ENCODE data around the gene NRIP1.
"Not testable (repeated sequence)": the region's sequence is repeated elsewhere in the genome, so short reads cannot be mapped to it uniquely, and the experiment has no call there.

NRIP1 gene

GRCh38 chr21:14981246-14981645 lies 83.6 kb downstream of the NRIP1 start:
- DNase-seq (ENCODE audit: low read depth in 1 of 2, low spot score in 1 of 2), result no peak

GRCh38 chr21:14979264-14979663 lies 85.5 kb downstream of the NRIP1 start:
- DNase-seq (ENCODE audit: low read depth in 1 of 2, low spot score in 1 of 2), result no peak

GRCh38 chr21:14977814-14978213 lies 87.0 kb downstream of the NRIP1 start:
- no peak for DNase-seq (ENCODE audit: low read depth in 1 of 2, low spot score in 1 of 2)

- DNase-seq (ENCODE audit: low read depth in 1 of 2, low spot score in 1 of 2), result no peak
These were observed 89.5 kb downstream of the NRIP1 start for GRCh38 chr21:14975136-14975919.

- DNase-seq (ENCODE audit: low read depth in 1 of 2, low spot score in 1 of 2), result no peak
These were observed 92.1 kb downstream of the NRIP1 start for GRCh38 chr21:14972678-14973077.

GRCh38 chr21:14968821-14969220 lies 96.0 kb downstream of the NRIP1 start:
- no peak for DNase-seq (ENCODE audit: low read depth in 1 of 2, low spot score in 1 of 2)

GRCh38 chr21:14968029-14968428 lies 96.8 kb downstream of the NRIP1 start:
- DNase-seq (ENCODE audit: low read depth in 1 of 2, low spot score in 1 of 2), result no peak

- DNase-seq (ENCODE audit: low read depth in 1 of 2, low spot score in 1 of 2), result no peak
These were observed 100.2 kb downstream of the NRIP1 start for GRCh38 chr21:14964621-14965020.

- DNase-seq (ENCODE audit: low read depth in 1 of 2, low spot score in 1 of 2), result no peak
These were observed 102.6 kb downstream of the NRIP1 start for GRCh38 chr21:14962217-14962616.

GRCh38 chr21:14961502-14961901 lies 103.3 kb downstream of the NRIP1 start:
- DNase-seq (ENCODE audit: low read depth in 1 of 2, low spot score in 1 of 2), result no peak

GRCh38 chr21:14959343-14959742 lies 105.5 kb downstream of the NRIP1 start:
- DNase-seq (ENCODE audit: low read depth in 1 of 2, low spot score in 1 of 2), result no peak

- DNase-seq (ENCODE audit: low read depth in 1 of 2, low spot score in 1 of 2), result no peak
These were observed 107.0 kb downstream of the NRIP1 start for GRCh38 chr21:14957836-14958235.

- DNase-seq (ENCODE audit: low read depth in 1 of 2, low spot score in 1 of 2), result no peak
These were observed 108.0 kb downstream of the NRIP1 start for GRCh38 chr21:14956807-14957206.

- no peak for DNase-seq (ENCODE audit: low read depth in 1 of 2, low spot score in 1 of 2)
These were observed 108.8 kb downstream of the NRIP1 start for GRCh38 chr21:14955936-14956520.

GRCh38 chr21:14952916-14953315 lies 111.9 kb downstream of the NRIP1 start:
- DNase-seq (ENCODE audit: low read depth in 1 of 2, low spot score in 1 of 2), result no peak

GRCh38 chr21:14949603-14950002 lies 115.2 kb downstream of the NRIP1 start:
- no peak for DNase-seq (ENCODE audit: low read depth in 1 of 2, low spot score in 1 of 2)

- DNase-seq (ENCODE audit: low read depth in 1 of 2, low spot score in 1 of 2), result no peak
These were observed 117.1 kb downstream of the NRIP1 start for GRCh38 chr21:14947613-14948160.

- DNase-seq (ENCODE audit: low read depth in 1 of 2, low spot score in 1 of 2), result no peak
These were observed 119.6 kb downstream of the NRIP1 start for GRCh38 chr21:14945176-14945575.

GRCh38 chr21:14943616-14944015 lies 121.2 kb downstream of the NRIP1 start:
- no peak for DNase-seq (ENCODE audit: low read depth in 1 of 2, low spot score in 1 of 2)

GRCh38 chr21:14942801-14943490 lies 121.9 kb downstream of the NRIP1 start:
- no peak for DNase-seq (ENCODE audit: low read depth in 1 of 2, low spot score in 1 of 2)

- not testable (repeated sequence) for DNase-seq (ENCODE audit: low read depth in 1 of 2, low spot score in 1 of 2)
These were observed 137.5 kb downstream of the NRIP1 start for GRCh38 chr21:14927324-14927723.

GRCh38 chr21:14926186-14926585 lies 138.6 kb downstream of the NRIP1 start:
- no peak for DNase-seq (ENCODE audit: low read depth in 1 of 2, low spot score in 1 of 2)

Measured in activated CD4-positive, alpha-beta T cell treated with anti-CD3 and anti-CD28 coated beads, Interleukin-2, amount 50 U/mL, for 24 hours (primary cell).